ENCODE results near the gene SCGN. TPM values are rescaled to one million over a fixed set of nuclear protein-coding genes. Genes with fewer than 3 reads are reported as not detected.
"Not testable (repeated sequence)": the region's sequence is repeated elsewhere in the genome, so short reads cannot be mapped to it uniquely, and the experiment has no call there.

Gene SCGN
- total and polyA plus RNA-seq, 4 experiments from 2014 or later = not detected

DNA sequence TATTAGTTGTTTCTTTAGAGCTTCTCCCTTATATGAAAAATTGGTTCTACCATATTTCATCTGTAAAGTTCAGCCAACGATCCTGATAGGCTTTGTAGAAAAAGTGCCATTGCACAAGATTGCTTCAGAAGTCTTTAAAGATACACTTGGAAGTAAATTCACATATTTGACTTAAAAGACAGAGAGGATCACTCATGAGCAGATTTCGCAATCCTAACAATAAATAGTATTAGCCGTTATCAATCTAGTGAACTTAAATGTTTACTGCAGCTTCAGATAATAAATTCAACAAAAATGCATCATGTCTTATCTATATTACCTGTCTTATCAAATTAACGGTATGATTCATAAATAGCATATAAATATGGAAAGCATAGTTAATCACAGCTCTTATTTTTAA, 93.8 kb downstream of the SCGN start:
- Histone ChIP-seq H3K36me3 (ENCODE audit: insufficient read depth, low read length) (no peaks in the 10 kb centered on the region), H3K27ac (ENCODE audit: low read depth, low read length) (no peak overlapping the region), H3K4me3 (ENCODE audit: low read length in 2 of 2) (no peak overlapping the region), H3K4me1 (ENCODE audit: insufficient read depth, low read length) (no peaks in the 10 kb centered on the region), H3K9me3 (ENCODE audit: control insufficient read depth in 1 of 2, low read length in 2 of 2) (no peaks in the 10 kb centered on the region), H3K27me3 (ENCODE audit: insufficient read depth, low read length) (no peaks in the 10 kb centered on the region)
- Mint-ChIP-seq H3K27me3 (peaks cover 0 to 3% of the 10 kb centered on the region in 2 donors), H3K36me3 (no peaks in the 10 kb centered on the region), H3K27ac (no peak overlapping the region), H3K4me3 (no peak overlapping the region), H3K9me3 (peaks cover 0 to 1% (median 0%) of the 10 kb centered on the region in 8 donors), H3K4me1 (no peaks in the 10 kb centered on the region)
- POLR2A ChIA-PET (ENCODE audit: partially characterized antibody) = no interaction called here
- no peak for DNase-seq
- CTCF ChIA-PET (ENCODE audit: partially characterized antibody) = no interaction called here
- intact Hi-C loops (cut with micrococcal nuclease) = no loop called here

- CTCF ChIA-PET (ENCODE audit: partially characterized antibody) = no interaction called here
Observed at GRCh38 chr6:25746968-25747367, 95.0 kb downstream of the SCGN start.

DNA sequence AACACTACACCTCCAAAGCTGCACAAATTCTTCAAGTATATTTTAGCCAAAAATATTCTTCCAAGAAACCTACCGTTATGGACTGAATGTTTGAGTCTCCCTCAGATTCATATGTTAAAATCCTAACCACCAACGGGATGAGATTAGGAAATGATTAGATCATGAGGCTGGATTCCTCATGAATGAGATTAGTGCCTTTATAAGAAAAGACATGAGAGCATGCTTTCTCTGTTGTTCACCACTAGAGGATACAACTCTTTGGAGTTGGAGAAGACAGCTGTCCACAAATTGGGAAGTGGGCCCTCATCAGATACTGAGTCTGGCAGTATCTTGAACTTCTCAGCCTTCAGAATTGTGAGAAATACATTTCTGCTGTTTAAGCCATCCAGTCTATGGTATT, 95.5 kb downstream of the SCGN start:
- Histone ChIP-seq H3K4me1 (ENCODE audit: insufficient read depth, low read length) (no peaks in the 10 kb centered on the region), H3K27me3 (ENCODE audit: insufficient read depth, low read length) (no peaks in the 10 kb centered on the region), H3K9me3 (ENCODE audit: control insufficient read depth in 1 of 2, low read length in 2 of 2) (no peaks in the 10 kb centered on the region), H3K4me3 (ENCODE audit: low read length in 2 of 2) (no peak overlapping the region), H3K36me3 (ENCODE audit: insufficient read depth, low read length) (no peaks in the 10 kb centered on the region), H3K27ac (ENCODE audit: low read depth, low read length) (no peak overlapping the region)
- no peak overlapping the region for H3K4me3 Mint-ChIP-seq
- no peak overlapping the region for H3K27ac Mint-ChIP-seq
- no peaks in the 10 kb centered on the region for H3K4me1 Mint-ChIP-seq
- no peaks in the 10 kb centered on the region for H3K36me3 Mint-ChIP-seq
- intact Hi-C loops (cut with micrococcal nuclease) = no loop called here
- DNase-seq = no peak
- ChIA-PET CTCF (ENCODE audit: partially characterized antibody) (no interaction called here), POLR2A (ENCODE audit: partially characterized antibody) (no interaction called here)
- H3K9me3 Mint-ChIP-seq = no peaks in the 10 kb centered on the region
- no peaks in the 10 kb centered on the region for H3K27me3 Mint-ChIP-seq

More at GRCh38 chr6:25746968-25747367, 95.0 kb downstream of the SCGN start:
- H3K27me3 Mint-ChIP-seq = peaks cover 0 to under 1% of the 10 kb centered on the region in 2 donors
- H3K4me1 Mint-ChIP-seq = no peaks in the 10 kb centered on the region
- H3K27ac ChIP-seq (ENCODE audit: low read depth, low read length) = no peak overlapping the region
- H3K9me3 ChIP-seq (ENCODE audit: control insufficient read depth in 1 of 2, low read length in 2 of 2) = no peaks in the 10 kb centered on the region
- H3K36me3 ChIP-seq (ENCODE audit: insufficient read depth, low read length) = no peaks in the 10 kb centered on the region
- H3K27ac Mint-ChIP-seq = no peak overlapping the region
- H3K9me3 Mint-ChIP-seq = no peaks in the 10 kb centered on the region
- no peak overlapping the region for H3K4me3 Mint-ChIP-seq
- intact Hi-C loops (cut with micrococcal nuclease) = no loop called here
- POLR2A ChIA-PET (ENCODE audit: partially characterized antibody) = no interaction called here
- H3K4me1 ChIP-seq (ENCODE audit: insufficient read depth, low read length) = no peaks in the 10 kb centered on the region
- H3K36me3 Mint-ChIP-seq = no peaks in the 10 kb centered on the region
- no peaks in the 10 kb centered on the region for H3K27me3 ChIP-seq (ENCODE audit: insufficient read depth, low read length)
- DNase-seq = no peak
- no peak overlapping the region for H3K4me3 ChIP-seq (ENCODE audit: low read length in 2 of 2)

DNA sequence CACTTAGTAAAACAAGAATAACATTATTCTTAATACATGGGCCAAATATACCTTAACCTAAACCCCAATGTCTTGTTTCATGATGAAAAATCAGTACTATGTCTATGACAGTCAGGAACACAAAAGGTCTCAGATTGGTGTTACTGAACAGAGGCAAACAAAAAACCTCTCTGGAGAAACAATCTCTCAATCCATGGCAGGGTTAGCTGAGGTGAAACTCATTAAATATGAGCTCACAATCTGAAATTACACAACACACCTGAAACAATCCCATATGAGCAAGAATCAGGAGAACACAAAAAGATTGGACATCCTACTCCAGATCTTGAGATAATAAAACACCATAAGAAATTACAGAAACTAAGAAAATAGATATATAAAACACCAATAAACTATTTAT, 96.0 kb downstream of the SCGN start:
- H3K36me3 Mint-ChIP-seq = no peaks in the 10 kb centered on the region
- H3K4me1 Mint-ChIP-seq = no peaks in the 10 kb centered on the region
- H3K27ac Mint-ChIP-seq = no peak overlapping the region
- H3K27me3 Mint-ChIP-seq = no peaks in the 10 kb centered on the region
- POLR2A ChIA-PET (ENCODE audit: partially characterized antibody) = no interaction called here
- no peak for DNase-seq
- no peaks in the 10 kb centered on the region for H3K9me3 Mint-ChIP-seq
- no peak overlapping the region for H3K27ac ChIP-seq (ENCODE audit: low read depth, low read length)
- intact Hi-C loops (cut with micrococcal nuclease) = no loop called here
- CTCF ChIA-PET (ENCODE audit: partially characterized antibody) = no interaction called here
- no peaks in the 10 kb centered on the region for H3K9me3 ChIP-seq (ENCODE audit: control insufficient read depth in 1 of 2, low read length in 2 of 2)
- no peak overlapping the region for H3K4me3 Mint-ChIP-seq
- no peaks in the 10 kb centered on the region for H3K36me3 ChIP-seq (ENCODE audit: insufficient read depth, low read length)
- no peaks in the 10 kb centered on the region for H3K27me3 ChIP-seq (ENCODE audit: insufficient read depth, low read length)
- no peak overlapping the region for H3K4me3 ChIP-seq (ENCODE audit: low read length in 2 of 2)
- no peaks in the 10 kb centered on the region for H3K4me1 ChIP-seq (ENCODE audit: insufficient read depth, low read length)

DNA sequence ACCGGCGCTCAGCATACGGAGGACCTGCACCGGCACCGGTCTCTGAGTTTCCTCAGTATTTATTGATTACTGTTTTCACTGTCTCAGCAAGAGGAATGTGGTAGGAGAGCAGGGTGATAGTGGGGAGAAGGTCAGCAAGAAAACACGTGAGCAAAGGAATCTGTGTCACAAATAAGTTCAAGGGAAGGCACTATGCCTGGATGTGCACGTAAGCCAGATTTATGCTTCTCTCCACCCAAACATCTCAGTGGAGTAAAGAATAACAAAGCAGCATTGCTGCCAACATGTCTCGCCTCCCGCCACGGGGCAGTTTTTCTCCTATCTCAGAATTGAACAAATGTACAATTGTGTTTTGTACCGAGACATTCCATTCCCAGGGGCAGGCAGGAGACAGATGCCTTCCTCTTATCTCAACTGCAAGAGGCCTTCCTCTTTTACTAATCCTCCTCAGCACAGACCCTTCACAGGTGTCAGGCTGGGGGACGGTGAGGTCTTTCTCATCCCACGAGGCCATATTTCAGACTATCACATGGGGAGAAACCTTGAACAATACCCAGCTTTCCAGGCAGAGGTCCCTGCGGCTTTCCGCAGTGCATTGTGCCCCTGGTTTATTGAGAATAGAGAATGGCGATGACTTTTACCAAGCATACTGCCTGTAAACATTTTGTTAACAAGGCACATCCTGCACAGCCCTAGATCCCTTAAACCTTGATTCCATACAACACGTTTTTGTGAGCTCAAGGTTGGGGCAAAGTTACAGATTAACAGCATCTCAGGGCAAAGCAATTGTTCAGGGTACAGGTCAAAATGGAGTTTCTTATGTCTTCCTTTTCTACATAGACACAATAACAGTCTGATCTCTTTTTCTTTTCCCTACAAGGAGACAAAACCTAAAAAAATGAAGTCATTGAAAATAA, 96.8 kb downstream of the SCGN start:
- H3K36me3 ChIP-seq (ENCODE audit: insufficient read depth, low read length); DNase-seq; H3K27me3 Mint-ChIP-seq; H3K4me3 Mint-ChIP-seq; H3K9me3 Mint-ChIP-seq; H3K27ac ChIP-seq (ENCODE audit: low read depth, low read length); H3K9me3 ChIP-seq (ENCODE audit: control insufficient read depth in 1 of 2, low read length in 2 of 2); CTCF ChIA-PET (ENCODE audit: partially characterized antibody); H3K27ac Mint-ChIP-seq; H3K36me3 Mint-ChIP-seq; H3K4me1 Mint-ChIP-seq; H3K4me1 ChIP-seq (ENCODE audit: insufficient read depth, low read length); POLR2A ChIA-PET (ENCODE audit: partially characterized antibody); intact Hi-C loops (cut with micrococcal nuclease); H3K4me3 ChIP-seq (ENCODE audit: low read length in 2 of 2); H3K27me3 ChIP-seq (ENCODE audit: insufficient read depth, low read length): not testable (repeated sequence)

- POLR2A ChIA-PET (ENCODE audit: partially characterized antibody) = no interaction called here
- H3K27ac Mint-ChIP-seq = no peak overlapping the region
- H3K27me3 Mint-ChIP-seq = no peaks in the 10 kb centered on the region
- DNase-seq = no peak
- intact Hi-C loops (cut with micrococcal nuclease) = no loop called here
- no peaks in the 10 kb centered on the region for H3K36me3 Mint-ChIP-seq
- Histone ChIP-seq H3K4me3 (ENCODE audit: low read length in 2 of 2) (no peak overlapping the region), H3K9me3 (ENCODE audit: control insufficient read depth in 1 of 2, low read length in 2 of 2) (no peaks in the 10 kb centered on the region), H3K27ac (ENCODE audit: low read depth, low read length) (no peak overlapping the region), H3K27me3 (ENCODE audit: insufficient read depth, low read length) (no peaks in the 10 kb centered on the region), H3K36me3 (ENCODE audit: insufficient read depth, low read length) (no peaks in the 10 kb centered on the region), H3K4me1 (ENCODE audit: insufficient read depth, low read length) (no peaks in the 10 kb centered on the region)
- H3K4me3 Mint-ChIP-seq = no peak overlapping the region
- no peaks in the 10 kb centered on the region for H3K4me1 Mint-ChIP-seq
- CTCF ChIA-PET (ENCODE audit: partially characterized antibody) = no interaction called here
- no peaks in the 10 kb centered on the region for H3K9me3 Mint-ChIP-seq
Observed at GRCh38 chr6:25749837-25750236, 97.8 kb downstream of the SCGN start.

GRCh38 chr6:25750906-25751305, 98.9 kb downstream of the SCGN start:
- intact Hi-C loops (cut with micrococcal nuclease) = no loop called here
- no peak overlapping the region for H3K4me3 Mint-ChIP-seq
- H3K9me3 Mint-ChIP-seq = no peaks in the 10 kb centered on the region
- DNase-seq = no peak
- Histone ChIP-seq H3K27me3 (ENCODE audit: insufficient read depth, low read length) (no peaks in the 10 kb centered on the region), H3K4me3 (ENCODE audit: low read length in 2 of 2) (no peak overlapping the region), H3K27ac (ENCODE audit: low read depth, low read length) (no peak overlapping the region), H3K36me3 (ENCODE audit: insufficient read depth, low read length) (no peaks in the 10 kb centered on the region), H3K4me1 (ENCODE audit: insufficient read depth, low read length) (no peaks in the 10 kb centered on the region), H3K9me3 (ENCODE audit: control insufficient read depth in 1 of 2, low read length in 2 of 2) (no peaks in the 10 kb centered on the region)
- no peaks in the 10 kb centered on the region for H3K27me3 Mint-ChIP-seq
- no peaks in the 10 kb centered on the region for H3K4me1 Mint-ChIP-seq
- no peak overlapping the region for H3K27ac Mint-ChIP-seq
- POLR2A ChIA-PET (ENCODE audit: partially characterized antibody) = no interaction called here
- CTCF ChIA-PET (ENCODE audit: partially characterized antibody) = no interaction called here
- no peaks in the 10 kb centered on the region for H3K36me3 Mint-ChIP-seq

Data from CD4-positive, alpha-beta memory T cell (primary cell).